Anterior cingulate cortex (tissue), 58 donors: ENCODE data around the gene BRD9.
"Not testable (repeated sequence)": the region's sequence is repeated elsewhere in the genome, so short reads cannot be mapped to it uniquely, and the experiment has no call there.

Source experiments
- DNase-seq, 58 donors: peaks; one replicate each; lab custom pipeline; 2025; lab: John Stamatoyannopoulos, UW

BRD9 gene

GRCh38 chr5:848671-849111 is 43.9 kb downstream of the BRD9 start:
- DNase-seq, result no peak

- DNase-seq, result not testable (repeated sequence)
Measured at GRCh38 chr5:847736-848135, 44.9 kb downstream of the BRD9 start.

- not testable (repeated sequence) for DNase-seq
Measured at GRCh38 chr5:847212-847611, 45.4 kb downstream of the BRD9 start.

GRCh38 chr5:846602-847091 is 46.0 kb downstream of the BRD9 start:
- DNase-seq, result not testable (repeated sequence)

GRCh38 chr5:845676-846601 is 46.7 kb downstream of the BRD9 start:
- DNase-seq, result not testable (repeated sequence)

GRCh38 chr5:845031-845675 is 47.4 kb downstream of the BRD9 start:
- DNase-seq, result not testable (repeated sequence)

- DNase-seq, result not testable (repeated sequence)
Measured at GRCh38 chr5:844426-844825, 48.2 kb downstream of the BRD9 start.

- not testable (repeated sequence) for DNase-seq
Measured at GRCh38 chr5:843926-844325, 48.7 kb downstream of the BRD9 start.

- not testable (repeated sequence) for DNase-seq
Measured at GRCh38 chr5:843371-843770, 49.2 kb downstream of the BRD9 start.

GRCh38 chr5:842402-843221 is 50.0 kb downstream of the BRD9 start:
- DNase-seq, result not testable (repeated sequence)

- DNase-seq, result peak in 1 of 58 donors; percentile 36
Measured at GRCh38 chr5:841531-842401, 50.8 kb downstream of the BRD9 start.

- DNase-seq, result not testable (repeated sequence)
Measured at GRCh38 chr5:840974-841435, 51.6 kb downstream of the BRD9 start.

GRCh38 chr5:840118-840973 is 52.3 kb downstream of the BRD9 start:
- not testable (repeated sequence) for DNase-seq

GRCh38 chr5:838431-838851 is 54.2 kb downstream of the BRD9 start:
- peak in 21 of 58 donors; percentile 8 to 80 (median 40) for DNase-seq

GRCh38 chr5:837621-838121 is 54.9 kb downstream of the BRD9 start:
- not testable (repeated sequence) for DNase-seq

- DNase-seq, result not testable (repeated sequence)
Measured at GRCh38 chr5:835933-836612, 56.5 kb downstream of the BRD9 start.

GRCh38 chr5:834013-834412 is 58.6 kb downstream of the BRD9 start:
- not testable (repeated sequence) for DNase-seq
